Body of pancreas (tissue), 4 donors: ENCODE measurements around the gene CALML3. TPM values are rescaled to one million over a fixed set of nuclear protein-coding genes. Genes with fewer than 3 reads are reported as not detected.

Experiments used
- ATAC-seq: fragments of 150-250 bp; one replicate; pipeline ENCODE4 v1.9.1; 2016
- DNase-seq, 4 donors: peaks; one replicate each; pipeline ENCODE4 v3.0.0-alpha.2; 2019
- H3K27ac ChIP-seq, 4 donors: fragments of 200-600 bp; sonication (generic); 1 replicate in 3 of 4; 2 replicates in 1 of 4; pipeline versions ENCODE4 v1.5.1 to v1.6.1; 2016 to 2019; ENCODE audit warnings: mild to moderate bottlenecking in 1 of 4, mixed read lengths in 1 of 4, moderate library complexity in 1 of 4
- H3K27me3 ChIP-seq, 2 donors: fragments of 200-600 bp; sonication (generic); one replicate each; pipeline ENCODE4 v1.6.0; 2016; ENCODE audit warnings: mild to moderate bottlenecking in 1 of 2
- H3K36me3 ChIP-seq, 2 donors: fragments of 200-600 bp; sonication (generic); replicated peaks in 1 of 2; 2 replicates each; pipeline ENCODE4 v1.5.1; 2016; ENCODE audit warnings: low read depth in 2 of 2; ENCODE audit not compliant: insufficient read depth in 1 of 2
- H3K4me1 ChIP-seq: fragments of 200-600 bp; sonication (generic); one replicate; pipeline ENCODE4 v1.6.0; 2016
- H3K4me3 ChIP-seq, 2 donors: fragments of 200-600 bp; sonication (generic); 1 replicate in 1 of 2; 2 replicates in 1 of 2; pipeline ENCODE4 v1.5.1; 2016 to 2019
- H3K9me3 ChIP-seq, 3 donors: fragments of 200-600 bp; sonication (generic); 1 replicate in 2 of 3; 2 replicates in 1 of 3; pipeline ENCODE4 v1.5.1; 2016
- POLR2A ChIP-seq, 3 donors: fragments of 450-650 bp; IDR thresholded peaks; one replicate each; pipeline ENCODE4 v1.6.1; 2016; ENCODE audit warnings: antibody characterized with exemption in 3 of 3, mild to moderate bottlenecking in 2 of 3
- WGBS, 2 donors: methylation state at CpG; one replicate each; pipeline ENCODE4 v1.1.5; 2017; 5-methylcytosine and 5-hydroxymethylcytosine counted together
- intact Hi-C: fragments of 100-400 bp; cut with DNase I; formaldehyde crosslinking; loops from one replicate; pipeline ENCODE4 v1.15.1; 2023
- total RNA-seq, 2 donors: library from RNA; depleted of rRNA; stranded (reverse); fragments of >200 nt; gene quantifications; one replicate each; pipeline ENCODE4 v1.1.0, GENCODE V29; 2016
- TF ChIP-seq, protein P1 (sequence below), 7 experiments: fragments of 450-650 bp in 4 of 7; fragments of 200-600 bp in 3 of 7; sonication (generic) in 3 of 7; IDR thresholded peaks; one replicate each; pipeline ENCODE4 v1.5.1; 2016 to 2019; ENCODE audit warnings: antibody characterized with exemption in 7 of 7

CALML3 gene
- total RNA-seq, 2 donors from 2014 or later, result not detected

DNA sequence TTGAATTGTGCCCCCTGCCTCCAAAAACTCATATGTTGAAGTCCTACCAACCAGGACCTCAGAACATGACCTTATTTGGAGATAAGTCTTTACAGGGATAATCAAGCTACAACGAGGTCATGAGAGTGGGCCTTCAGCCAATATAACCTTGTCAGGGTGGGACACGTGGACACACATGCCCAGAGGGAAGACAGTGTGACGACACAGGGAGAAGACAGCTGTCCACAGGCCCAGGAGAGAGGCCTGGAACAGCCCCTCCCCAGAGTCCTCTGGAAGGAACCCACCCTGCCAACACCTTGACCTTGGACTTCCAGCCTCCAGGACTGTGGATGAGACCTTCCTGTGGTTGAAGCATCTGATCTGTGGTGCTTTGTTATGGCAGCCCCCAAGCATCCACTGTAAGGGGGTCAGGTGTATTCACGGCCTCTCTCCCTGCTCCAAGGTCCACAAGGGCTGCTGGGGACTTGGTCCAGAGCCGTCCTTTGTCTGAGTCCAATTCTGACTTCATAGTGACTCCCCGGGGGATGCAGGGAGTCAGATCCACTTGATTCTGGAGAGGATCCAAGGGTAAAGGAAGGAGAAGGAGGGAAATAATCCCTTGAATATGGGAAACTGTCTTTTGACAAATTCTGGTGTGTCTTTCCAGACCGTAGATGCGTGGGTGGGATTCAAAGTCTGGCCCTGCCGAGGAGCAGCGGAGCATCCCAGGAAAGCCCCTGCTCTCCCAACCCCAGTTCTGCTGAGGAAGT, 7.0 kb downstream of the CALML3 start:
- TF ChIP-seq POLR2A (IDR thresholded peaks at IDR 0.05), result no peak
- TF ChIP-seq, protein P1, sequence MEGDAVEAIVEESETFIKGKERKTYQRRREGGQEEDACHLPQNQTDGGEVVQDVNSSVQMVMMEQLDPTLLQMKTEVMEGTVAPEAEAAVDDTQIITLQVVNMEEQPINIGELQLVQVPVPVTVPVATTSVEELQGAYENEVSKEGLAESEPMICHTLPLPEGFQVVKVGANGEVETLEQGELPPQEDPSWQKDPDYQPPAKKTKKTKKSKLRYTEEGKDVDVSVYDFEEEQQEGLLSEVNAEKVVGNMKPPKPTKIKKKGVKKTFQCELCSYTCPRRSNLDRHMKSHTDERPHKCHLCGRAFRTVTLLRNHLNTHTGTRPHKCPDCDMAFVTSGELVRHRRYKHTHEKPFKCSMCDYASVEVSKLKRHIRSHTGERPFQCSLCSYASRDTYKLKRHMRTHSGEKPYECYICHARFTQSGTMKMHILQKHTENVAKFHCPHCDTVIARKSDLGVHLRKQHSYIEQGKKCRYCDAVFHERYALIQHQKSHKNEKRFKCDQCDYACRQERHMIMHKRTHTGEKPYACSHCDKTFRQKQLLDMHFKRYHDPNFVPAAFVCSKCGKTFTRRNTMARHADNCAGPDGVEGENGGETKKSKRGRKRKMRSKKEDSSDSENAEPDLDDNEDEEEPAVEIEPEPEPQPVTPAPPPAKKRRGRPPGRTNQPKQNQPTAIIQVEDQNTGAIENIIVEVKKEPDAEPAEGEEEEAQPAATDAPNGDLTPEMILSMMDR (IDR thresholded peaks at IDR 0.05), result no peak
- H3K27ac ChIP-seq, result no peak overlapping the region
- peak in 1 of 4 donors; percentile 11 for DNase-seq

GRCh38 chr10:5532307-5532605, 7.5 kb downstream of the CALML3 start:
- peak in 1 of 4 donors; percentile 6 for DNase-seq

More for the DNA sequence above, 7.0 kb downstream of the CALML3 start:
- peaks cover 6% of the 10 kb centered on the region for H3K4me1 ChIP-seq
- H3K9me3 ChIP-seq, result no peaks in the 10 kb centered on the region
- no peak overlapping the region for H3K4me3 ChIP-seq
- no peaks in the 10 kb centered on the region for H3K27me3 ChIP-seq
- no peaks in the 10 kb centered on the region for H3K36me3 ChIP-seq
- no peak for ATAC-seq
- WGBS, 2 donors, result 76 to 79% methylated on average over 9 to 10 of the region's 10 CpGs
- intact Hi-C loops, result no loop called here

DNA sequence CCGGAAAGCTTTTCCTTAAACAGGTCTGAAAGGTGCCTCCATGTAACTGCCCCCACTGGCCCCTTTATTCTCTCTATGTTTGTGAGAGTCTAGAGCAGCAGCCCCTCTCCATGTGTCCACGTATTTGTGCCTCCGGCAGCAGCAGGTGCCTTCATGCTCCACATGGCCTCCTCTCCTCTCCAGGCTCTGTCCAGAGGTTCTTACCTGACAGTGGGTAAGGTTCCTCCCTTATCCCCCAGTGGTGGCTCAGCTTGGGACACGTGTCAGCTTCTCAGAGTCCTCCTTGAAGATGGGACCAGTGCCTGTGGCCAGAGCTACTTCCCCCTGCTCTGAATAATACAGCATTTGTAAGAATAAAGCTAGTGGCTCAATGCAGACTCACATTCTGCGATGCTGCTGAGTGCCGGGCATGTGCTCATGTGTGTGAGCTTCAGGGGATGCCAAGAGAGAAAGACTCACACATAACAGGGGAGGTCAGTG, 7.9 kb downstream of the CALML3 start:
- intact Hi-C loops, result no loop called here
- no peak overlapping the region for H3K27ac ChIP-seq
- H3K4me3 ChIP-seq, result no peak overlapping the region
- peaks cover 6% of the 10 kb centered on the region for H3K4me1 ChIP-seq
- H3K27me3 ChIP-seq, result no peaks in the 10 kb centered on the region
- TF ChIP-seq, protein P1 (IDR thresholded peaks at IDR 0.05), result no peak
- no peak for TF ChIP-seq POLR2A (IDR thresholded peaks at IDR 0.05)
- DNase-seq (peak in 1 of 4 donors; percentile 7), ATAC-seq (no peak)
- WGBS, 2 donors, result 83 to 93% methylated on average over 6 of the region's 6 CpGs
- H3K9me3 ChIP-seq, result no peaks in the 10 kb centered on the region
- no peaks in the 10 kb centered on the region for H3K36me3 ChIP-seq

More at GRCh38 chr10:5532307-5532605, 7.5 kb downstream of the CALML3 start:
- 82 to 85% methylated on average over 10 of the region's 10 CpGs for WGBS, 2 donors
- Histone ChIP-seq H3K27ac (no peak overlapping the region), H3K4me1 (peaks cover 6% of the 10 kb centered on the region), H3K27me3 (no peaks in the 10 kb centered on the region), H3K36me3 (no peaks in the 10 kb centered on the region), H3K4me3 (no peak overlapping the region), H3K9me3 (no peaks in the 10 kb centered on the region)
- TF ChIP-seq, protein P1 (IDR thresholded peaks at IDR 0.05), result no peak
- no peak for TF ChIP-seq POLR2A (IDR thresholded peaks at IDR 0.05)
- intact Hi-C loops, result no loop called here
- no peak for ATAC-seq

GRCh38 chr10:5533098-5533731, 8.5 kb downstream of the CALML3 start:
- no peak for ATAC-seq
- H3K27ac ChIP-seq, result no peak overlapping the region
- WGBS, 2 donors, result 94% methylated on average over 14 to 21 of the region's 21 CpGs

More at GRCh38 chr10:5533098-5533731, 8.5 kb downstream of the CALML3 start:
- no peaks in the 10 kb centered on the region for H3K36me3 ChIP-seq
- no peaks in the 10 kb centered on the region for H3K27me3 ChIP-seq
- intact Hi-C loops, result no loop called here
- TF ChIP-seq, protein P1 (IDR thresholded peaks at IDR 0.05), result no peak
- TF ChIP-seq POLR2A (IDR thresholded peaks at IDR 0.05), result no peak
- peak in 1 of 4 donors; percentile 8 for DNase-seq
- peaks cover 6% of the 10 kb centered on the region for H3K4me1 ChIP-seq
- H3K4me3 ChIP-seq, result no peak overlapping the region
- no peaks in the 10 kb centered on the region for H3K9me3 ChIP-seq
